Frontal cortex (tissue), 4 donors: ENCODE measurements around the gene DNAJA2. TPM values are rescaled to one million over a fixed set of nuclear protein-coding genes. Genes with fewer than 3 reads are reported as not detected.
"Not testable (repeated sequence)": the region's sequence is repeated elsewhere in the genome, so short reads cannot be mapped to it uniquely, and the experiment has no call there.

Experiments
- DNase-seq, 2 donors: peaks; one replicate each; pipeline ENCODE4 v3.0.0; 2012; ENCODE audit warnings: low spot score in 2 of 2
- FAIRE-seq: peaks from 2 replicates; lab custom pipeline; 2012; peaks lifted over from hg19 to GRCh38; lab: Jason Lieb, UNC
- total RNA-seq: library from RNA; depleted of rRNA; stranded (reverse); fragments of >200 nt; gene quantifications from one replicate; pipeline ENCODE4 v1.2.3, GENCODE V29; 2014
- donor health status: control.
- donor health status: control.
- donor health status: control.

Gene DNAJA2
- total RNA-seq = 128 TPM

DNA sequence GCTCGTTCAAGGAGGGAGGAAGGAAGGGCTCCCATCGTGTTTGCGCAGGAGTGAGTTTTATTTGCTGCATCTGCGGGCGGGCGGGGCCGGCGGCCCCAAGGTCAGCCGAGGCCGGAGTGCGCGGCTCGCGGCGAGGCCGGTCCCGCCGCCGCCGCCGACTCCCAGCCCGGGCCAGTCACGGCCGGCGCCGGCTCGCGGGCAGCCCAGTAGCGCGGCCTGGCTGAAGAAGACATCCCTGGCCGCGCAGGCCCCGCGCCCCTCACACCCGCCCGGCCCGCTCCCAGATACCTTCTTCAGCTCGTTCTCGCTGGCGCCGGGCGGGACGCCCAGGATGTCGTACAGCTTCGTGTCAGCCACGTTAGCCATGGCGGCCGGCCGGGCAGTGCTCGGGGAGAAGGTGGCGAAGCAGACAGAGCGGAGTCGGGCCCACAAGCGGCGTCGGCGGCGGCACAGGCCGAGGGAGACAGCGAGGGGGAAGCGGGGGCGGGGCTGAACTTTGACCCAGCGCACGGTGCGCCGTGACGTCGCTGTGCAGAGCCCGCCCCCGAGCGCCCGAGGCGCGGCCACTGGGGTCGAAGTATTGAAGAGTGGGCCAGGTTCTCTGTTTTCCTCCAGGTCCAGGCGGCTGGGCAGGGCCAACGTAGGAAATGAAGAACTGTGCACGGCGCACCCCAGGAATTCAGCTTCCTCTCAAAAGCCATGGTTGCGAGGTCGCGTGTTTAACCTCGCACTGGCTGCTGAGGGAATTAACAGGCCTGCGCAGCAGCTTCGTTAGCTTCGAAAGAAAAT is at the start of gene DNAJA2:
DNAJA2 (minus strand) TSS at position 468 of the 789 bp plus-strand sequence; CDS start at position 366, 102 bp downstream.
- FAIRE-seq (no peak), DNase-seq (peak; percentile 95 to 96)

DNA sequence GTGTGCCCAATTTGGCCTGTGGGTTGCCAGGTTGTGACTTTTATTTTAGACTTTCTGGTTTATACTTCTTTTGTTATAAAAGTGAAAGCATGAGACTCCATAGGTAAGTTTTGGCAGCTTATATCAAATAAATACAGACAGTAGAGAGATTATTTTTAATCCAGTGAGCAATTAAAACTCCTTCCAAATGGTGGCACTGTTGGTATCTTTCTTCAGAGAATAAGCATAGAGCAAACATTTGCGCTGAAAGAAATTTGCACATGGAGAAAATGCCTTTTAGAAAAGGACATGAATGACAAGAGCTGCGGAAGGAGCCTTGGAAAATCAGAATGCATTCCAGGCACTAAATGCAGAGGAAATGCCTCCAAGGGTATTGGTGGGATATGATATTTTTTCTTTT is 46.1 kb upstream of the DNAJA2 start:
- peak in 1 of 2 donors; percentile 36 for DNase-seq
- FAIRE-seq = no peak

DNA sequence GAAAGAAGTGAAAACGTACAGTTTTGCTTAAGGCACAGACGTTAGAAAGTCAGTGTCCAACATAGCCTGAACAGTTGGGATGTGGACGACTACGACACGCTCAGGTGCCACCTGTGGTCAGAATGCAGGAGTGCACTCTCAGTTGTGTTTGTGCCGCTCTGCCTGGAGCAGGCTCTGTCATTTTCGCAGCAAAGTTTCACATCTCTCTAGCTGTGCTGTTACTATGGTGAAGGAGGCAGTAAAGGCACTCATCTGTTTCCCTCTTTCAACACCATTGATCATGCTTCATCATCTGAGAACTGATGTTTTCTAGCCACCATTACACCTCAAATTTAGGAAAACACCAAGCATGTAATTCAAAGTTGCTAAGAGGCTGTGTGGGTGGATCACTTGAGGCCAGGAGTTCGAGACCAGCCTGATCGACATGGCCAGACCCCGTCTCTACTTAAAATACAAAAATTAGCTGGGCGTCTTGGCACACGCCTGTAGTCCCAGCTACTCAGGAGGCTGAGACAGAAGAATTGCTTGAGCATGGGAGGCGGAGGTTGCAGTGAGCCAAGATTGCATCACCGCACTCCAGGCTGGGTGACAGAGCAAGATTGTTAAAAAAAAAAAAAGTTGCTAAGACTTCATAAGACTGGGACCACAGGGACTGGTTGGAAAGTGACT is 44.9 kb upstream of the DNAJA2 start:
- no peak for FAIRE-seq
- peak in 1 of 2 donors; percentile 32 for DNase-seq

DNA sequence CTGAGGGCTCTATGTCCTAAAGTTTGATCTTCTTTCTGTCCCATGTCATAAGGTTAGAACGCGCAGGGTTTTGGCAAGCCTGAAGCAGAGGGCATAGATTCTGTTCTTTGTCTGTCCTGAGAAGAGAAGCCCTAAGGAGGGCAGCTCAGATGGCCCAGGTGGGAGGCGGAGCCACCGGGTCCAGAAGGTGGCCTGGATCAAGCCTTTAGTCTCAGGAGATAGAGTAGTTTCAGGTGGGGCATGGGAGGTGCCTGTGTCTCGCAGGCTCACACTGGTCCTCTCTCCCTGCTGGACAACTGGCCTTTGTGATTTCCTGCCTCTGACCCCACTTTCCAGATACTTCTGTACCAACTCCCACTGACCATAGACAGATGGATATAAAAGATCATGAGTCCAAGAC is 44.2 kb upstream of the DNAJA2 start:
- DNase-seq (no peak), FAIRE-seq (no peak)

DNA sequence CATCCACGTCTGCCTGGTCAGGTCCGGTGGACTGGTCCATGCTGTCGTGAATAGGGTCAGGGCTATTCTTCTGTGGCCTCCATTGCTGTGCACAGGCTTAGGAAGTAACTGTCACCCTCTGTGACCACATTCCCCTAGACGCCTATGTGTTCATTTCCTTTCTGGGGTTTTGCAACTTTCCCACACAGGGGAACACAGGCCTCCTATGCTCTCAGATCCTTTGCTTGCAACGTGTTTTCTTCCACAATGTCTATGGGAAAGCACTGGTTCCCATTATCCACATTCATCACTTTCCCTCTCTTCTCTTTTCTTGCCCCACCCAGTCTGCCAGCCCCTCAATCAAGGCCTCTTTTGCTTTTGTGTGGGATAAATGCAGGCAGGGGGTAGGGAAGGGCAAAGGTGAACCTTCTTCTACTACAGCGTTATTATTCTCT is 43.2 kb upstream of the DNAJA2 start:
- no peak for FAIRE-seq
- DNase-seq = no peak

DNA sequence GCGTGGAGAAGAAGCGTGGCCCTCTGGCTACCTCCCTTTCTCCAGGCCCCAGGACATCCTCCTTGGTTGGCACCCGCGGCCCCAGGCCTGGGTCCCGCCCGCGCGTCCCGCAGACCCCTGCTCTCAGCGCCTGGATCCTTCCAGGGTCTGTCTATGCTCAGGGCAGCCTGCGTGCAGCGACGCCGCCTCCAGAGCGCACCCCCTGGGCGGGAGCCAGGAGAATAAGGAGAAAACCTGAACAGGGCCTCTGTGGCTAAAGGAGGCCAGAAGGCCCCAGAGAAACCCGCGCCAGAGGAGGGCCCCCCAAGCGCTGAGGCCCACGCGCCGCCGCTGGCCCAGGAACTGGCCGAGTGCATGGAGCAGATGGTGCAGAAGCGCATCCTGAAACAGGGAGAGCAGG is 40.4 kb upstream of the DNAJA2 start:
- FAIRE-seq (no peak), DNase-seq (no peak)

DNA sequence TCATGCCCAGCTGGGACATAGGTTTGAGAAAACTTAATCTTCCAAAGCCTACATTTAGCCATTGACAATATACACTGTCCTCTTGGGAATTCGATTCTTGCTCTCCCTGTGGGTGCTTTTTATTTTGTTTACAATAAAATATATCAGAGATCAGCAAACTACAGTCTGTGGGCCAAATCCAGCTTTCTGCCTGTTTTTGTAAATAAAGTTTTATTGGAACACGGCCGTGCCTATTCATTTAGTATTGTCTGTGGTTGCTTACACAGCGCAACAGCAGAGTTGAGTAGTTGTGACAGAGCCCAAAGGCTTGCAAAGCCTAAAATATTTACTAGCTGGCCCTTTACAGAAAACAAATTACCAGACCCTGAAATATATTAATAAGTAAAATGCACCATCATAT is 39.7 kb upstream of the DNAJA2 start:
- FAIRE-seq = no peak

DNA sequence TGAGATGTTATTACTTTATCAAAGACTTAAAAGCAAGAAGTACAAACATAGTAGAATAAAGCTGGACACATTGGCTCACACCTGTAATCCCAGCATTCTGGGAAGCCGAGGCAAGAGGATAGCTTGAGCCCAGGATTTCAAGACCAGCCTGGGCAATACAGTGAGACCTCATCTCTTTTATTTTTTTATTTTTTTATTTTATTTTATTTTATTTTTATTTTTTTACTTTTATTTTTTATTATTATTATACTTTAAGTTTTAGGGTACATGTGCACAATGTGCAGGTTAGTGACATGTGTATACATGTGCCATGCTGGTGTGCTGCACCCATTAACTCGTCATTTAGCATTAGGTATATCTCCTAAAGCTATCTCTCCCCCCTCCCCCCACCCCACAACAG is 37.3 kb upstream of the DNAJA2 start:
- FAIRE-seq, DNase-seq: not testable (repeated sequence)

More for the DNA sequence above, 39.7 kb upstream of the DNAJA2 start:
- no peak for DNase-seq

DNA sequence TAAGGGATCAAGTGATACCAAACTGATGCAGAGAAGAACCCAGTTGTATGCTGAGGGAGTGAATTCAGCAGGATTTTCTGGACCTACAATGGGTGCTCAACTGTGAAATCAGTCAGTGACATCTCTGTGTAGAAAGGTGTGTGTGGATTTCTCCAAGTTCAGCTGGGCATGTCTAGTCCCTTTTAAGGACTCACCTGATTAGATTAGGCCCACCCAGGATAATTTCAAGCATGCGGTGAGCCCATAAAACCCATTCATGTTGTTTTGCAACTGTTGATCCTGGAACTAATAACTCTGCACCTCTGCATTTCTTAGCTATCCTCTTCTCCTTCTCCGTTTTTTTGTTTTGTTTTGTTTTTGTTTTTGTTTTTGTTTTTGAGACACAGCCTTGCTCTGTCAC is 35.1 kb upstream of the DNAJA2 start:
- DNase-seq (no peak), FAIRE-seq (no peak)

DNA sequence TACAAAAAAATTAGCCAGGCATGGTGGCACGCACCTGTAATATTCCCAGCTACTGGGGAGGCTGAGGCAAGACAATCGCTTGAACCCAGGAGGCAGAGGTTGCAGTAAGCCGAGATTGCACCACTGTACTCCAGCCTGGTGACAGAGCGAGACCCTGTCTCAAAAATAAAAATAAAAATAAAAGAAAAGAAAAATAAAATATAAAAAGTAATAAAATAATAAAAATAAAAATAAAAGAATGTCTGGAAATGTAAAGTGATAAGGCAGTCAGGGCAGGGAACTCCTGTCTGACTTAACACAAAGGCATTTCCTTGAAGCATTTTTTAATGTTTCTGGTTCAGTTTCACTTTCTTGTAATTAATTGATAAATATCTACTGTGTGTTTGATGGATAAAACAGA is 34.7 kb upstream of the DNAJA2 start:
- no peak for FAIRE-seq
- no peak for DNase-seq

DNA sequence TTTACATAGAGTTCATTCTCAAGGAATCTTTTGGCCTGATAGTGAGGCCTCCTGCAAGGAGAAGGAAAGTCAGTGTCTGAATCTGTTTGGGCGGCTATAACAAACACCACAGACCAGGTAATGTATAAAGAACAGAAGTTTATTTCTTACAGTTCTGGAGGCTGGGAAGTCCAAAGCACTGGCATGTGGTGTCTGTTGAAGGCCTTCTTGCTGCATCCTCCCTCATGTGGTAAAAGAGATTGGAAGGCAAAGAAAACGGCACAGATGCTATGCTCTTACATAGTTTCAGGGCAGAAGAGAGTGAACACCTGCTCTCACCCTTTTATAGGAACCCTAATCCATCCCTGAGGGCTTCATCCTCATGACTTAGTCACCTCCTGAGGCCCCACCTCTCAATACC is 31.2 kb upstream of the DNAJA2 start:
- DNase-seq = no peak
- no peak for FAIRE-seq

DNA sequence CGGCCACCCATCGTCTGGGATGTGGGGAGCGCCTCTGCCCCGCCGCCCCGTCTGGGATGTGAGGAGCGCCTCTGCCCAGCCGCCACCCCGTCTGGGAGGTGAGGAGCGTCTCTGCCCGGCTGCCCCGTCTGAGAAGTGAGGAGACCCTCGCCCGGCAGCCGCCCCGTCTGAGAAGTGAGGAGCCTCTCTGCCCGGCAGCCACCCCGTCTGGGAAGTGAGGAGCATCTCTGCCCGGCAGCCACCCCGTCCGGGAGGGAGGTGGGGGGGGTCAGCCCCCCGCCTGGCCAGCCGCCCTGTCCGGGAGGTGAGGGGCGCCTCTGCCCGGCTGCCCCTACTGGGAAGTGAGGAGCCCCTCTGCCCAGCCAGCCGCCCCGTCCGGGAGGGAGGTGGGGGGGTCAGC is 26.6 kb upstream of the DNAJA2 start:
- not testable (repeated sequence) for FAIRE-seq, DNase-seq

DNA sequence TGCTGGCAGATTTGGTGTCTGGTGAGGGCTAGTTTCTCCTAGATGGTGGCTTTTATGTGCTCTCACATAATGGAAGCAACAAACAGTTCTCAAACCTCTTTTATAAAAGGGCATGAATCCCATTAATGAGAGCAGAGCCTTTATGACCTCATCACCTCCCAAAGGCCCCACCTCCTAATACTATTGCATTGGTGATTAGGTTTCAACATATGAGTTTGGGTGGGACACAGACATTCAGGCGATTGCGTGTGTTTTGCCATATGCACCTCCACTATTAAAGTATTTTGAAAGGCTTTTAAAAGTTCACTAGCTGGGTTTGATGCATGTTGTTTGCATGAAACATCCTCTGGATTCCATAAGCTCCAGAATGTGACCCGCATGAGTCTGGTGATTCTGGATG is 24.4 kb upstream of the DNAJA2 start:
- FAIRE-seq = no peak
- no peak for DNase-seq

DNA sequence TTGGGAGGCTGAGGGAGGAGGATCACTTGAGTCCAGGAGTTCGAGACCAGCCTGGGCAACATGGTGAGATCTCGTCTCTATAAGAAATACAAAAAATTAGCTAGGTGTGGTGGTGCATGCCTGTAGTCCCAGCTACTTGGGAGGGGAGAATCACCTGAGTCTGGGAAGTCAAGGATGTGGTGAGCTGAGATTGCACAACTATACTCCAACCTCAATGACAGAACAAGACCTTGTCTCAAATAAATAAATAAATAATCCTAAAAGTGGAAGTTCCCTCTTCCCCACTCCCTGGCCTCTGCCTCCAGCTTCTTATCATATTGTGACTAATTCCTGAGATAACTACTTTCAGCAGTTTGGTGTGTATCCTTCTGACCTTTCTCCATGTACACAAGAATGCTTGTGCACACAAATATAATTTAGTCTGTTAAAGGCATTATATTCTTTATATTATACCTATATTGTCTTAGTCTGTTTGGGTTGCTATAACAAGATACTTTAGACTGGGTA is 23.5 kb upstream of the DNAJA2 start:
- FAIRE-seq (no peak), DNase-seq (no peak)

DNA sequence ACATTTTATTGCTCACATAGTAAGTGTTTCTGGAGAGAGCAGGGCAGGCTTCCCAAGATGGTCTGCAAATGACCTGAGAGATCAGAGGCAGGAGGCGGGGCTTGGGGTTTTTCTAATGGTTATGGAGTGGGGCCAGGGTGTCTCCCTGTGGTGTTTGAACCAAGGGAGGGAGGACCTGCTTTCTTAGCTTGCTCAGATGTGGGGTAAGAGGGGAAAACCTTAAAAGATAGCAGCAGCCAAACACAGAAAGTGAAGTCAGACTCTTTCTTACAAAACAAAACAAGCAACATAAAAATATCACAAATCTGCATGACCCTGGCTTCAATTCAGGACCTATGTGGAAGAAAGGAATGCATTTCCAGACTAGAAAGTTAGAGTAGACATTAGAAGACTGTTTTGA is 22.9 kb upstream of the DNAJA2 start:
- no peak for DNase-seq

DNA sequence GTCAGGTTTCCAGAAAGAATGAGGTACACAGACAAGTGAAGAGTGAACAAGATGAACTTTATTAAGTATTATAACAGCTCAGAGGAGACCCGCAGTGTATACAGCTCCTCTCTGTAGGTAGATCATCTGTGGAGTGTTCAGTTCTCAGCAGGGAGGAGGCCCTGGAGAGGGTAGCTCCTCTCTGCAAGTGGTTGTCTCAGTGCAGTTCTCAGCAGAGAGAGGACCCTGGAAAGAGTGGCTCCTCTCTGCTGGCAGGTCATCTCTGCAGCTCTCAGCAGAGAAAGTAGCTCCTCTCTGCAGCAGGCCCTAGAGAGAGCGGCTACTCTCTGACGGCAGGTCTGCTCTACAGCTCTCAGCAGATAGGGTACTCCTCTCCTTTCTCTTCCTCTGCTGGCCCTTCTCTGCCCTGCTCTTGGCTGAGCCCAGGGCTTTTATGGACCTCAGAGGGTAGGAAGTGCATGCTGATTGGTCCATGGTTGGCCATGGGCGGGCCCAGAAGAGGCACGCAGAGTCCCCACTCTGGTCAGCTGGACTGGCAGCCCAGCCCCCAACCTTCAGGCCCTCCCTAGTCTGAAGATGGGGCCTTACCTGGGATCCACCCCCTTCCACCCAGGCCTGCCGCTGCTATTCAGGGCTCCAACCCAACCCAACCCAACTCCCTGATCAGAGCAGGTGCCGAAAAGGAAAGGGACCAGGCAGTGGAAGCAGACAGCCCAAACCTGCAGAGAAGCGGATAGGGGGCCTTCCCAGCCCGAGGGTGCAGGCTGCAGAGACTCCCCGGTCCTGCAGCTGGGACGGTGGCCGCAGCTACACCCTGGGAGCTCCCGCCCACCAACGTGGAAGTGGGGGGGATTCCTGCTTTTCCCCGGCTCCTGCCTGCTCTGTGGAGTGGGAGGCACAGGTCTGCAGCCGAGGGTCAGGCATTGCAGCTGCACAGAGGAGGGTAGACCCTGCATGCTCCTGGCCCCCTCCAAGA is 18.5 kb upstream of the DNAJA2 start:
- FAIRE-seq (no peak), DNase-seq (no peak)

More for the DNA sequence above, 22.9 kb upstream of the DNAJA2 start:
- FAIRE-seq = no peak

DNA sequence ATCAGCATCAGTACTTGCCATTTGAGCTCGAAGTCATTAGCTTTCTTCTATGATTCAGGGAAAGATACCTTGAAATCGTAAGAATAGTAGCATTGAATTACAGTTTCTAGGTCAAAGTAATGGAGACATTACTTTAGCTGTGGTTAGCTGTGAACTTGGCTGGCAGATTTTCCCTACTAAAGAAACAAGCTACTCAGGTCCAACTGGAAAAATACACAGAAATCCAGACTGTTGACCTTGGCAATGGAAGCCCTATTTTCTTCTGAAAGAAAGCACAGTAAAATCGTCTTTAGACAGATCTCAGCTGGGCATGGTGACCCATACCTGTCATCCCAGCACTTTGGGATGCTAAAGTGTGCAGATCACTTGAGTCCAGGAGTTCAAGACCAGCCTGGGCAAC is 13.4 kb upstream of the DNAJA2 start:
- FAIRE-seq (no peak), DNase-seq (no peak)

DNA sequence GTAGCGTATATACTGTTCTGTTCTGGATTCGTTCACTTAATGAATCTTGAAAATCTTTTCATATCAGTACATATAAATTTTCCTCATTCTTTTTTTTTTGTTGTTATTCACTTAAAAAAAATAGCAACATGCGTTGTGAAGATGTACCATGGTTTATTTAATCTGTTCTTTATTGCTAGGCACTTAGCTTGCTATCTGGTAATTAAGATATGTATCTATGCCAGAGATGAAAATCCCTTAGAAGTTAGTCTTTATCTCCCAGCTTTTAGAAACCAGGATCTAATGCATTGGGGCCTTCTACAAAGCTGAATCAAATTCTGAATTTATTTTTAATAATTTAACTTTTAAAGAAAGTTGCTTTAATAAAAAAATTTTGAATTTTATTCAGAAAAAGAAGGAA is 13.0 kb upstream of the DNAJA2 start:
- FAIRE-seq (no peak), DNase-seq (no peak)

DNA sequence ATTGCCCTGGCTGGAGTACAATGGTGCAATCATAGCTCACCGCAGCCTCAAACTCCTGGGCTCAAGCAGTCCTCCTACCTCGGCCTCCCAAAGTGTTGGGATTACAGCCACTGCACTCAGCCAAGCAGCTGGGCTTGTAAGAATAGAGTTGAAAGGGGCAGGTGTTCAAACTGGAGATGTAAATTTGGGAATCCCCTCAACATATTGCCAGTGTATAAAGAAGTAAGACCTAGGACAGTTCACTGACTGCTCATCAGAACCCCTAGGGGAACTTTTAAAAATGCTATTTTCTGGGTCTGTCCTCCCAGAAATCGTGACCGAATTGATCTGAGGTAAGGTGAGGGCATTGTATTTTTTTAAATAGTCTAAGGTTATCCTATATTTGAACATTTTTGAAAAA is 8.9 kb upstream of the DNAJA2 start:
- FAIRE-seq (no peak), DNase-seq (no peak)

DNA sequence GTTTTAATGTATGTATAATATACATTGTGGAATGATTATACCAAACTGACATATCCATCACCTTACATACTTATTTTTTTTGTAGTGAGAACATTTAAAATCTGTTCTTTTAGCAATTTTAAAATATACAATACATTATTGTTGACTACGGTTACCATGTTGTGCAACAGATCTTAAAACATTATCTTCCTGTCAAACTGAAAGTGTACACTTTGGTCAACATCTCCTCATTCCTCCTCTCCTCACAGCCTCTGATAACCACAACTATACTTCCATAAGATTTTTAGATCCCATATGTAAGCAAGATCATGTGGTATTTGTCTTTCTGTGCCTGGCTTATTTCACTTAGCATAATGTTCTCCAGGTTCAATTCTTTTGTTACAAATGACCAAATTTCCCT is 7.5 kb upstream of the DNAJA2 start:
- FAIRE-seq (no peak), DNase-seq (no peak)
